ENCODE measurements around the gene SEMA6D.

DNA sequence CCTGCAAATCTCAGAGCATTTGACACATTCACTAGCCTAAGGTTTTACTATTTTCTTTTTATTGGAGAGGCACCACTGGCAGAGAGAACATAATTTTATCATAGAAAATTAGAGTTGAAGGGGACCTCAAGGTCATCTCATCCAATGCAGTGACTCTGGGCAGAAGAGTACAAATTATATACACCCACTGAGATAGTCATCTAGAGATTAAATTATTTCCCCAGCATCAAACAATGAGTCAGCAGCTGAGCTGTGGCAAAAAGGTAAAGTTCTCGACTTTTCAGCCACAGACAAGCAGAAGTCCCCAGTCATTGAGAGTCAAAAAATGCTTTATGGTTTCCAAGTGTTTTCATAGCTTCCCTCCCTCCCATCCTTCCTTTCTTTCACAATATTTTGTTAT lies 39.3 kb upstream of the SEMA6D start:
- TF ChIP-seq CTCF (IDR thresholded peaks at IDR 0.05) (no peak), POLR2A (IDR thresholded peaks at IDR 0.05) (no peak), POLR2AphosphoS5 (IDR thresholded peaks at IDR 0.05) (no peak)
